ENCODE results near the gene UPF2. TPM values are rescaled to one million over a fixed set of nuclear protein-coding genes. Genes with fewer than 3 reads are reported as not detected.

Gene UPF2
- polyA plus RNA-seq, 1 donor from 2014 or later = 14.3 TPM

- Histone ChIP-seq H3K4me3 (ENCODE audit: low read length) (no peak overlapping the region), H3K27ac (ENCODE audit: low read length) (no peak overlapping the region), H3F3A (ENCODE audit: insufficient read depth, low read length, poor library complexity, severe bottlenecking) (no peaks in the 10 kb centered on the region), H2AFZ (ENCODE audit: low read depth, low read length) (no peak overlapping the region), H3K4me2 (ENCODE audit: low read length) (no peak overlapping the region), H3K9me3 (ENCODE audit: low read length) (no peaks in the 10 kb centered on the region), H3K27me3 (ENCODE audit: insufficient read depth, low read depth, low read length) (no peaks in the 10 kb centered on the region), H4K20me1 (ENCODE audit: insufficient read depth) (no peaks in the 10 kb centered on the region), H3K79me2 (replicated peaks; ENCODE audit: insufficient read depth, low read length) (peaks cover 3% of the 10 kb centered on the region), H3K36me3 (ENCODE audit: insufficient read depth, low read length) (no peaks in the 10 kb centered on the region), H3K9ac (ENCODE audit: low read length) (no peak overlapping the region), H3K9me2 (ENCODE audit: insufficient read depth, low read length) (no peaks in the 10 kb centered on the region)
- no peak for TF ChIP-seq POLR2AphosphoS5 (IDR thresholded peaks at IDR 0.05)
- no peak for TF ChIP-seq REST (IDR thresholded peaks at IDR 0.05; ENCODE audit: borderline replicate concordance)
- no peak for TF ChIP-seq EP300 (conservative IDR thresholded peaks at IDR 0.05; ENCODE audit: poor library complexity, severe bottlenecking)
- TF ChIP-seq EZH2 (IDR thresholded peaks at IDR 0.05; ENCODE audit: borderline replicate concordance, insufficient read depth, low read length, poor library complexity, severe bottlenecking) = no peak
- TF ChIP-seq SMC3 (conservative IDR thresholded peaks at IDR 0.05; ENCODE audit: poor library complexity) = no peak
- no peak for TF ChIP-seq TAF1 (IDR thresholded peaks at IDR 0.05; ENCODE audit: low read depth)
- TF ChIP-seq RAD21 (conservative IDR thresholded peaks at IDR 0.05) = no peak
- TF ChIP-seq MXI1 (conservative IDR thresholded peaks at IDR 0.05; ENCODE audit: poor library complexity, severe bottlenecking) = no peak
These were observed 19.9 kb downstream of the UPF2 start for GRCh38 chr10:12022580-12023257.

GRCh38 chr10:12020574-12020973 is 22.0 kb downstream of the UPF2 start:
- no peaks in the 10 kb centered on the region for H3K9me2 ChIP-seq (ENCODE audit: insufficient read depth, low read length)
- H3F3A ChIP-seq (ENCODE audit: insufficient read depth, low read length, poor library complexity, severe bottlenecking) = no peaks in the 10 kb centered on the region
- no peak overlapping the region for H3K4me3 ChIP-seq (ENCODE audit: low read length)
- H3K27me3 ChIP-seq (ENCODE audit: insufficient read depth, low read depth, low read length) = no peaks in the 10 kb centered on the region
- no peak overlapping the region for H3K4me2 ChIP-seq (ENCODE audit: low read length)
- no peaks in the 10 kb centered on the region for H3K36me3 ChIP-seq (ENCODE audit: insufficient read depth, low read length)
- H3K9ac ChIP-seq (ENCODE audit: low read length) = no peak overlapping the region
- no peaks in the 10 kb centered on the region for H3K9me3 ChIP-seq (ENCODE audit: low read length)
- peaks cover 3% of the 10 kb centered on the region for H3K79me2 ChIP-seq (replicated peaks; ENCODE audit: insufficient read depth, low read length)
- H4K20me1 ChIP-seq (ENCODE audit: insufficient read depth) = no peaks in the 10 kb centered on the region
- no peak overlapping the region for H2AFZ ChIP-seq (ENCODE audit: low read depth, low read length)
- TF ChIP-seq EP300 (conservative IDR thresholded peaks at IDR 0.05; ENCODE audit: poor library complexity, severe bottlenecking) = no peak
- TF ChIP-seq SMC3 (conservative IDR thresholded peaks at IDR 0.05; ENCODE audit: poor library complexity) = no peak
- no peak for TF ChIP-seq MXI1 (conservative IDR thresholded peaks at IDR 0.05; ENCODE audit: poor library complexity, severe bottlenecking)
- TF ChIP-seq TAF1 (IDR thresholded peaks at IDR 0.05; ENCODE audit: low read depth) = no peak
- TF ChIP-seq CTCF (IDR thresholded peaks at IDR 0.05; ENCODE audit: poor library complexity, severe bottlenecking) = no peak
- no peak for TF ChIP-seq REST (IDR thresholded peaks at IDR 0.05; ENCODE audit: borderline replicate concordance)
- no peak for TF ChIP-seq EZH2 (IDR thresholded peaks at IDR 0.05; ENCODE audit: borderline replicate concordance, insufficient read depth, low read length, poor library complexity, severe bottlenecking)
- TF ChIP-seq POLR2AphosphoS5 (IDR thresholded peaks at IDR 0.05) = no peak
- no peak for TF ChIP-seq RAD21 (conservative IDR thresholded peaks at IDR 0.05)
- H3K27ac ChIP-seq (ENCODE audit: low read length) = no peak overlapping the region
